Measurements from ENCODE around the gene CRYBA2. TPM values are rescaled to one million over a fixed set of nuclear protein-coding genes. Genes with fewer than 3 reads are reported as not detected.

CRYBA2 gene
- total and polyA plus RNA-seq, 2 of the 8 experiments (the other 6 are each of a cell fraction or from before 2014, with no cell fraction given), result not detected

DNA sequence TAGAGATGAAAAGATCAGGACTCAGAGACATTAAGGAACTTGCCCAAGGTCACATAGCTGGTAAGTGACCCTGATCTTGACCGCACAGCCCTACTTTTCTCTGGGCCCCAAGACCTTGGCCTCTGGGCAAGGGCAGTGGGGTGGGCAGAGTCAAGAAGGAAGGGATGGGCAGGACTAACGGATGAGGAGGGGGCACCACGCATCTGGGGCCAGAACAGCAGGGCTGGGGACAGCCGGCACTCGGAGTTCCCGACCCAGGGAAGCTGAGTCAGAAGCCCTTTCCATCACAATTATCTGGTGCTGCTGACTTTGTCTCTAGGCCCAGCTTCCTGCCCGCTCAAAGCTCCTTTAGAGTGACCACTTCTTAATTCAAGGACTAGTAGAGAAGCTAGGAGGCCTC lies 33.7 kb upstream of the CRYBA2 start:
- Histone ChIP-seq H2BK5ac (ENCODE audit: low read depth, low read length) (no peak overlapping the region), H3K27me3 (replicated peaks in 1 of 4; ENCODE audit: control insufficient read depth in 3 of 4, extremely low read depth in 1 of 4, insufficient read depth in 3 of 4, low read length in 3 of 4) (no peaks in the 10 kb centered on the region; a peak in 1 of 7 replicates), H3K4me2 (ENCODE audit: insufficient read depth in 1 of 2, low read depth in 2 of 2, low read length in 2 of 2) (no peak overlapping the region), H3K23ac (ENCODE audit: insufficient read length) (no peak overlapping the region), H2BK15ac (ENCODE audit: low read length) (no peak overlapping the region), H3K27ac (ENCODE audit: low read depth, low read length) (no peak overlapping the region), H3K79me1 (ENCODE audit: low read depth, low read length) (no peaks in the 10 kb centered on the region), H3K9ac (replicated peaks in 1 of 4; ENCODE audit: extremely low read depth in 1 of 4, low read depth in 3 of 4, low read length in 3 of 4) (no peak overlapping the region), H3K4ac (replicated peaks; ENCODE audit: insufficient read length, low read depth, low read length) (no peak overlapping the region), H3K23me2 (ENCODE audit: low read depth, low read length) (no peaks in the 10 kb centered on the region), H3K56ac (replicated peaks; ENCODE audit: insufficient read length, low read depth, low read length) (no peak overlapping the region), H3K14ac (ENCODE audit: insufficient read length) (no peak overlapping the region), H2BK20ac (ENCODE audit: low read length) (no peak overlapping the region), H4K91ac (replicated peaks; ENCODE audit: insufficient read length, low read length) (no peak overlapping the region), H2BK12ac (ENCODE audit: low read depth, low read length) (no peak overlapping the region), H2AFZ (ENCODE audit: low read length) (no peak overlapping the region), H4K5ac (ENCODE audit: insufficient read length, low read depth, low read length) (no peak overlapping the region), H2BK120ac (replicated peaks; ENCODE audit: low read depth, low read length) (no peak overlapping the region), H3K4me1 (replicated peaks in 1 of 4; ENCODE audit: control insufficient read depth in 3 of 4, insufficient read depth in 4 of 4, low read length in 3 of 4) (peaks cover 0 to 3% (median under 1%) of the 10 kb centered on the region in 4 experiments; a peak in 2 of 7 replicates), H4K20me1 (replicated peaks in 1 of 2; ENCODE audit: control insufficient read depth in 1 of 2, insufficient read depth in 2 of 2, low read length in 2 of 2) (peaks cover 0 to 2% of the 10 kb centered on the region in 2 experiments), H3K18ac (ENCODE audit: extremely low read depth, low read length) (no peak overlapping the region), H3K79me2 (ENCODE audit: control insufficient read depth in 1 of 2, insufficient read depth in 2 of 2, low read length in 2 of 2) (no peaks in the 10 kb centered on the region), H4K8ac (ENCODE audit: extremely low read depth, insufficient read depth, low read length) (no peak overlapping the region), H3K9me3 (ENCODE audit: insufficient read depth in 2 of 2, low read depth in 1 of 2, low read length in 1 of 2) (no peaks in the 10 kb centered on the region), H3K36me3 (ENCODE audit: control insufficient read depth in 2 of 4, insufficient read depth in 4 of 4, low read length in 3 of 4) (no peaks in the 10 kb centered on the region), H3K4me3 (ENCODE audit: extremely low read depth in 1 of 4, insufficient read depth in 2 of 4, low read depth in 3 of 4, low read length in 4 of 4) (no peak overlapping the region), H2AK5ac (ENCODE audit: low read depth, low read length) (no peak overlapping the region)
- POLR2A ChIA-PET (ENCODE audit: partially characterized antibody), result interaction anchor here (0.7 to 1.1 kb wide), 2 partner anchors 90 to 123 kb away, joined by 3 read pairs; no protein-coding TSS in a partner anchor
- DNase-seq (ENCODE audit: low read depth in 1 of 2, low spot score in 2 of 2) (no peak), FAIRE-seq (no peak)
- WGBS, 2 experiments (ENCODE audit: extremely low coverage in 1 of 2, insufficient coverage in 1 of 2, insufficient read length in 1 of 2, insufficient replicate concordance in 2 of 2, low coverage in 1 of 2, low lambda C conversion rate in 2 of 2, missing lambda C conversion rate in 1 of 2), result 91% methylated on average over 7 of the region's 7 CpGs; no CpG with 5 or more reads in 1 of the 2 experiments
- CTCF ChIA-PET (ENCODE audit: partially characterized antibody), result interaction anchor here (0.8 to 45.5 kb wide), 12 partner anchors 8 to 268 kb away, joined by 3 to 1006 read pairs (median 8); partner anchors contain the start of genes CFAP65, CRYBA2, IHH and NHEJ1
- no peak for TF ChIP-seq CTBP2 (IDR thresholded peaks at IDR 0.05; ENCODE audit: borderline replicate concordance, insufficient read depth, insufficient read length, low read length)
- TF ChIP-seq, protein P1, sequence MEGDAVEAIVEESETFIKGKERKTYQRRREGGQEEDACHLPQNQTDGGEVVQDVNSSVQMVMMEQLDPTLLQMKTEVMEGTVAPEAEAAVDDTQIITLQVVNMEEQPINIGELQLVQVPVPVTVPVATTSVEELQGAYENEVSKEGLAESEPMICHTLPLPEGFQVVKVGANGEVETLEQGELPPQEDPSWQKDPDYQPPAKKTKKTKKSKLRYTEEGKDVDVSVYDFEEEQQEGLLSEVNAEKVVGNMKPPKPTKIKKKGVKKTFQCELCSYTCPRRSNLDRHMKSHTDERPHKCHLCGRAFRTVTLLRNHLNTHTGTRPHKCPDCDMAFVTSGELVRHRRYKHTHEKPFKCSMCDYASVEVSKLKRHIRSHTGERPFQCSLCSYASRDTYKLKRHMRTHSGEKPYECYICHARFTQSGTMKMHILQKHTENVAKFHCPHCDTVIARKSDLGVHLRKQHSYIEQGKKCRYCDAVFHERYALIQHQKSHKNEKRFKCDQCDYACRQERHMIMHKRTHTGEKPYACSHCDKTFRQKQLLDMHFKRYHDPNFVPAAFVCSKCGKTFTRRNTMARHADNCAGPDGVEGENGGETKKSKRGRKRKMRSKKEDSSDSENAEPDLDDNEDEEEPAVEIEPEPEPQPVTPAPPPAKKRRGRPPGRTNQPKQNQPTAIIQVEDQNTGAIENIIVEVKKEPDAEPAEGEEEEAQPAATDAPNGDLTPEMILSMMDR (IDR thresholded peaks at IDR 0.05; ENCODE audit: control extremely low read depth in 1 of 3, insufficient read depth in 1 of 3, low read depth in 1 of 3, low read length in 3 of 3), result no peak
- TF ChIP-seq SAP30 (IDR thresholded peaks at IDR 0.05; ENCODE audit: insufficient read depth, insufficient replicate concordance, low read length), result no peak
- TF ChIP-seq, protein P2, sequence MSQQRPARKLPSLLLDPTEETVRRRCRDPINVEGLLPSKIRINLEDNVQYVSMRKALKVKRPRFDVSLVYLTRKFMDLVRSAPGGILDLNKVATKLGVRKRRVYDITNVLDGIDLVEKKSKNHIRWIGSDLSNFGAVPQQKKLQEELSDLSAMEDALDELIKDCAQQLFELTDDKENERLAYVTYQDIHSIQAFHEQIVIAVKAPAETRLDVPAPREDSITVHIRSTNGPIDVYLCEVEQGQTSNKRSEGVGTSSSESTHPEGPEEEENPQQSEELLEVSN (IDR thresholded peaks at IDR 0.05), result no peak
- no peak for TF ChIP-seq SIN3A (conservative IDR thresholded peaks at IDR 0.05 in 1 of 2, IDR thresholded peaks at IDR 0.05 in 1 of 2; ENCODE audit: low read depth in 1 of 2, low read length in 2 of 2)
- TF ChIP-seq HDAC2 (IDR thresholded peaks at IDR 0.05; ENCODE audit: borderline replicate concordance in 1 of 2, low read depth in 2 of 2, low read length in 2 of 2), result no peak
- TF ChIP-seq SIRT6 (IDR thresholded peaks at IDR 0.05; ENCODE audit: low read length), result no peak
- TF ChIP-seq NRF1 (IDR thresholded peaks at IDR 0.05; ENCODE audit: low read depth, low read length), result no peak
- TF ChIP-seq RAD21 (IDR thresholded peaks at IDR 0.05 in 1 of 2, conservative IDR thresholded peaks at IDR 0.05 in 1 of 2; ENCODE audit: low read depth in 2 of 2, low read length in 2 of 2), result no peak
